Muscle of arm (tissue), 12 donors: ENCODE results near the gene GIMAP4. TPM values are rescaled to one million over a fixed set of nuclear protein-coding genes. Genes with fewer than 3 reads are reported as not detected.

Source experiments
- polyA plus RNA-seq, 12 donors: library from polyadenylated mRNA; unstranded; fragments of 120-200 nt; gene quantifications; one replicate each; pipeline ENCODE4 v1.2.1, GENCODE V29; 2013; ENCODE audit not compliant: insufficient read length in 12 of 12

GIMAP4 gene
- polyA plus RNA-seq, 12 donors: 17.2 to 41.1 (median 19.7) TPM; not detected in 1

Other genes with a start within 250 kb of the GIMAP4 start
- gene LRRC61, start 244.0 kb upstream of the GIMAP4 start, polyA plus RNA-seq: 10 to 100 TPM in 1 of 12 donors, 1 to 10 TPM in 10, not detected in 1; 3.6 to 11.1 (median 5.7) TPM
- gene ACTR3C, start 243.8 kb upstream of the GIMAP4 start, polyA plus RNA-seq: 1 to 10 TPM in 9 of 12 donors, under 1 TPM in 1, not detected in 2; 0.44 to 2.0 (median 1.4) TPM
- 10 to 100 TPM in 11 of 12 donors, not detected in 1; 36.6 to 55.1 (median 47.5) TPM for gene RARRES2, start 225.8 kb upstream of the GIMAP4 start, polyA plus RNA-seq
- gene REPIN1, start 198.6 kb upstream of the GIMAP4 start, polyA plus RNA-seq: 100 to 1,000 TPM in 1 of 12 donors, 10 to 100 TPM in 11; 49.8 to 195 (median 67.2) TPM
- gene ZNF775, start 188.1 kb upstream of the GIMAP4 start, polyA plus RNA-seq: 1 to 10 TPM in 11 of 12 donors, not detected in 1; 3.4 to 9.4 (median 5.1) TPM
- gene GIMAP8, start 116.8 kb upstream of the GIMAP4 start, polyA plus RNA-seq: 10 to 100 TPM in 1 of 12 donors, 1 to 10 TPM in 10, not detected in 1; 5.4 to 11.2 (median 6.5) TPM
- gene GIMAP7, start 52.5 kb upstream of the GIMAP4 start, polyA plus RNA-seq: 10 to 100 TPM in 7 of 12 donors, 1 to 10 TPM in 4, not detected in 1; 7.4 to 15.2 (median 10.5) TPM
- 10 to 100 TPM in 11 of 12 donors, not detected in 1; 13.9 to 18.3 (median 15.3) TPM for gene GIMAP6, start 65.0 kb downstream of the GIMAP4 start, polyA plus RNA-seq
- 1 to 10 TPM in 10 of 12 donors, not detected in 2; 3.6 to 8.3 (median 6.2) TPM for gene GIMAP2, start 118.3 kb downstream of the GIMAP4 start, polyA plus RNA-seq
- gene GIMAP1, start 149.2 kb downstream of the GIMAP4 start, polyA plus RNA-seq: 1 to 10 TPM in 11 of 12 donors, not detected in 1; 2.0 to 3.6 (median 2.5) TPM
- gene GIMAP5, start 170.0 kb downstream of the GIMAP4 start, polyA plus RNA-seq: 10 to 100 TPM in 1 of 12 donors, 1 to 10 TPM in 10, not detected in 1; 5.4 to 10.7 (median 7.7) TPM
- gene TMEM176B, start 233.0 kb downstream of the GIMAP4 start, polyA plus RNA-seq: 10 to 100 TPM in 10 of 12 donors, 1 to 10 TPM in 1, not detected in 1; 7.9 to 35.3 (median 16.0) TPM
- 10 to 100 TPM in 9 of 12 donors, 1 to 10 TPM in 2, not detected in 1; 8.3 to 27.0 (median 12.8) TPM for gene TMEM176A, start 233.4 kb downstream of the GIMAP4 start, polyA plus RNA-seq